NT2/D1 (cell line): ENCODE measurements around the gene GPA33.

Source experiments
- YY1 ChIP-seq: IDR thresholded peaks from 2 replicates; pipeline ENCODE4 v1.6.1; 2011; ENCODE audit not compliant: insufficient read length, insufficient read depth
- ZNF274 ChIP-seq: IDR thresholded peaks from 2 replicates; pipeline ENCODE4 v1.6.1; 2011; ENCODE audit warnings: mild to moderate bottlenecking, low read depth, low read length

DNA sequence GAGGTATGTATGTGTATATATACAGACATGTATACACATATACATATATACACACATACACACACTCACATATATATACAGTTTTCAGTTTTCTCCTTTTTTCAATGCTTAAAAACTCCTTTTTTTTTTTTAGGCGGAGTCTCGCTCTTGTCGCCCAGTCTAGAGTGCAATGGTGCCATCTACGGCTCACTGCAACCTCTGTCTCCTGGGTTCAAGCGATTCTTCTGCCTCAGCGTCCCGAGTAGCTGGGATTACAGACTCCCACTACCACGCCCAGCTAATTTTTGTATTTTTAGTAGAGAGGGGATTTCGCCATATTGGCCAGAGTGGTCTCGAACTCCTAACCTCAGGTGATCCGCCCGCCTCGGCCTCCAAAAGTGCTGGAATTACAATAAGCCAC lies 30.7 kb upstream of the GPA33 start:
- no peak for TF ChIP-seq YY1
- no peak for TF ChIP-seq ZNF274
